K562 (cell line): Measurements from ENCODE around the gene PIH1D1. TPM values are rescaled to one million over a fixed set of nuclear protein-coding genes. Genes with fewer than 3 reads are reported as not detected.

Source experiments
- CHCHD3 ChIP-seq: fragments of 250-450 bp; sonication (Bioruptor Pico); IDR thresholded peaks from 2 replicates; pipeline ENCODE4 v2.1.2; 2022; ENCODE audit warnings: mild to moderate bottlenecking
- ETV6 ChIP-seq, 3 experiments: fragments of 150-350 bp in 1 of 3; sonication (generic) in 1 of 3; formaldehyde crosslinking in 1 of 3; IDR thresholded peaks; 2 replicates each; pipeline versions ENCODE4 v1.6.1 to v1.8.0; 2014 to 2022; ENCODE audit warnings: borderline replicate concordance in 2 of 3, low read depth in 2 of 3, antibody characterized with exemption in 1 of 3, low read length in 1 of 3, mild to moderate bottlenecking in 1 of 3, missing genetic modification reagents in 1 of 3
- FOXA1 ChIP-seq: fragments of 450-650 bp; IDR thresholded peaks from 2 replicates; pipeline ENCODE4 v1.6.1; 2016; ENCODE audit warnings: mild to moderate bottlenecking, borderline replicate concordance
- HDAC6 ChIP-seq: IDR thresholded peaks from 2 replicates; pipeline ENCODE4 v1.6.1; 2012; ENCODE audit warnings: low read depth, mild to moderate bottlenecking, control low read depth, inconsistent platforms, low read length, moderate library complexity
- KLF13 ChIP-seq: fragments of 450-650 bp; IDR thresholded peaks from 2 replicates; pipeline ENCODE4 v1.6.1; 2016; ENCODE audit warnings: missing genetic modification characterization, low read depth, mild to moderate bottlenecking, missing compliant biosample characterization, moderate library complexity, borderline replicate concordance
- ZNF699 ChIP-seq: fragments of 250-450 bp; sonication (Bioruptor Pico); IDR thresholded peaks from 2 replicates; pipeline ENCODE4 v1.8.0; 2021; ENCODE audit warnings: mild to moderate bottlenecking, moderate library complexity; ENCODE audit not compliant: insufficient replicate concordance
- polyA plus RNA-seq, 8 experiments: library from polyadenylated mRNA; depleted of rRNA in 4 of 8; stranded (reverse) in 5 of 8; unstranded in 3 of 8; fragments of >200 nt; fragmentation: Nextera tagmentation in 2 of 8; fragmentation: Illumina TruSeq in 1 of 8; extraction: Ambion mirVana in 2 of 8; extraction: Trizol in 1 of 8; gene quantifications; 2 replicates each; pipeline versions ENCODE4 v1.2.1 to v1.2.3, GENCODE V29; 2011 to 2014; ENCODE audit warnings: inconsistent platforms in 1 of 8, missing spikeins in 1 of 8
- total RNA-seq, 7 experiments: library from RNA; depleted of rRNA in 6 of 7; stranded (reverse); fragments of >200 nt in 6 of 7; fragmentation: Illumina TruSeq in 2 of 7; extraction: Trizol in 2 of 7; gene quantifications; 2 replicates each; pipeline versions ENCODE4 v1.2.1 to v1.2.3, GENCODE V29; 2011 to 2021; ENCODE audit warnings: low replicate concordance in 1 of 7
- TF ChIP-seq, protein P1 (sequence below): sonication (generic); formaldehyde crosslinking; IDR thresholded peaks from 2 replicates; pipeline ENCODE4 v1.8.1; 2022; ENCODE audit warnings: missing genetic modification reagents
- TF ChIP-seq, protein P2 (sequence below): fragments of 150-350 bp; conservative IDR thresholded peaks from 2 replicates; pipeline ENCODE4 v1.6.1; 2014; ENCODE audit warnings: low read length
- TF ChIP-seq, protein P3 (sequence below): sonication (generic); formaldehyde crosslinking; IDR thresholded peaks from 2 replicates; pipeline ENCODE4 v1.8.1; 2023; ENCODE audit warnings: mild to moderate bottlenecking, missing genetic modification reagents
- TF ChIP-seq, protein P4 (sequence below): fragments of 250-450 bp; sonication (Bioruptor Pico); IDR thresholded peaks from 2 replicates; pipeline ENCODE4 v1.8.0; 2021; ENCODE audit warnings: mild to moderate bottlenecking, moderate library complexity
- TF ChIP-seq, protein P5 (sequence below): fragments of 250-450 bp; sonication (Bioruptor Pico); IDR thresholded peaks from 2 replicates; pipeline ENCODE4 v1.4.0; 2020

Gene PIH1D1
- total and polyA plus RNA-seq, 9 of the 15 experiments (the other 6 are each of a cell fraction or from before 2014, with no cell fraction given), result 26.5 to 224 (median 137) TPM

DNA sequence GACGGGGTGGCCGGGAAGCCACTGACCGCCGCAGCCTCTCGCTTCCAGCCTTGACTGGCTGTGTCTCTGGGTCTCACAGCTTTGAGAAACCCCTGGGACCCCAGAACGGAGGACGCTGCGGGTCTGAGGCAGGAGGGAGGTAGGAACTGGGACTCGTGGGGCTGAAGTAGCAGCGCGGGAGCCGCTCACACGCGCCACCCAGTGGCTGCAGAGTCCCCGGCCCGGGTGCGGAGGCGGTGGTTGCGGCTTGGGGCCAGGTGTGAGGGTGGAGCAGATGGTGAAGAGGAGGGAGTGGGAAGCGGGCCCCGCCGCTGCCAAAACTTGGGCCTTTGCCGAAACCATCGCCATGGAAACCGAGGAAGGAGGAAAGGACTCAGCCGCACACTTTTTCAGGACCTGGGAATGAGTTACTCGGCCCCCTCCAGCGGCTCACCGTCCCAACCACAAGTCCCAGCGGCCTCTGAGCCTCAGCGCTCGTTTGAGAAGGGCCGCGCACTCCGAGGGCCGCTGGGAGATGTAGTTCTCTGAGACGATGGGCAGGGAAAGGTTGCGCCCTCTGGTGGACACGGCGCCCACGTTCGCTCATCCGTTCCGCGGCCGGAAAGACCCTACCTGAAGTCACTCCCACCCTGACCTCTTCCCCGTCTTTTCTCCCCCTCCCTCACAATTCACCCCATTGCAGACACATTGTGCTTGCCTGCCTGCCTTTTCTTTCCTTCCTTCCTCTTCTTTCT, 8.1 kb downstream of the PIH1D1 start (continued):
- TF ChIP-seq, protein P1, sequence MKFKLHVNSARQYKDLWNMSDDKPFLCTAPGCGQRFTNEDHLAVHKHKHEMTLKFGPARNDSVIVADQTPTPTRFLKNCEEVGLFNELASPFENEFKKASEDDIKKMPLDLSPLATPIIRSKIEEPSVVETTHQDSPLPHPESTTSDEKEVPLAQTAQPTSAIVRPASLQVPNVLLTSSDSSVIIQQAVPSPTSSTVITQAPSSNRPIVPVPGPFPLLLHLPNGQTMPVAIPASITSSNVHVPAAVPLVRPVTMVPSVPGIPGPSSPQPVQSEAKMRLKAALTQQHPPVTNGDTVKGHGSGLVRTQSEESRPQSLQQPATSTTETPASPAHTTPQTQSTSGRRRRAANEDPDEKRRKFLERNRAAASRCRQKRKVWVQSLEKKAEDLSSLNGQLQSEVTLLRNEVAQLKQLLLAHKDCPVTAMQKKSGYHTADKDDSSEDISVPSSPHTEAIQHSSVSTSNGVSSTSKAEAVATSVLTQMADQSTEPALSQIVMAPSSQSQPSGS (CRISPR knock-in tag), result no peak
- TF ChIP-seq CHCHD3, result no peak
- TF ChIP-seq KLF13 (tag), result peak; percentile 51; the same call in 1 of the 2 replicates
- 0 out of 4 replicates have a peak, but pooled peaks of 1 of the 2 experiments have one; percentile 25 for TF ChIP-seq ETV6 (IDR thresholded peaks at IDR 0.05; ENCODE audit: borderline replicate concordance in 1 of 2, low read depth in 2 of 2, low read length in 1 of 2)
- TF ChIP-seq ETV6 (CRISPR knock-in tag; IDR thresholded peaks at IDR 0.05; ENCODE audit: borderline replicate concordance), result no peak
- TF ChIP-seq HDAC6, result no peak
- no peak for TF ChIP-seq ZNF699
- TF ChIP-seq, protein P2, sequence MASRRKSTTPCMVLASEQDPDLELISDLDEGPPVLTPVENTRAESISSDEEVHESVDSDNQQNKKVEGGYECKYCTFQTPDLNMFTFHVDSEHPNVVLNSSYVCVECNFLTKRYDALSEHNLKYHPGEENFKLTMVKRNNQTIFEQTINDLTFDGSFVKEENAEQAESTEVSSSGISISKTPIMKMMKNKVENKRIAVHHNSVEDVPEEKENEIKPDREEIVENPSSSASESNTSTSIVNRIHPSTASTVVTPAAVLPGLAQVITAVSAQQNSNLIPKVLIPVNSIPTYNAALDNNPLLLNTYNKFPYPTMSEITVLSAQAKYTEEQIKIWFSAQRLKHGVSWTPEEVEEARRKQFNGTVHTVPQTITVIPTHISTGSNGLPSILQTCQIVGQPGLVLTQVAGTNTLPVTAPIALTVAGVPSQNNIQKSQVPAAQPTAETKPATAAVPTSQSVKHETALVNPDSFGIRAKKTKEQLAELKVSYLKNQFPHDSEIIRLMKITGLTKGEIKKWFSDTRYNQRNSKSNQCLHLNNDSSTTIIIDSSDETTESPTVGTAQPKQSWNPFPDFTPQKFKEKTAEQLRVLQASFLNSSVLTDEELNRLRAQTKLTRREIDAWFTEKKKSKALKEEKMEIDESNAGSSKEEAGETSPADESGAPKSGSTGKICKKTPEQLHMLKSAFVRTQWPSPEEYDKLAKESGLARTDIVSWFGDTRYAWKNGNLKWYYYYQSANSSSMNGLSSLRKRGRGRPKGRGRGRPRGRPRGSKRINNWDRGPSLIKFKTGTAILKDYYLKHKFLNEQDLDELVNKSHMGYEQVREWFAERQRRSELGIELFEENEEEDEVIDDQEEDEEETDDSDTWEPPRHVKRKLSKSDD, result no peak
- TF ChIP-seq, protein P3, sequence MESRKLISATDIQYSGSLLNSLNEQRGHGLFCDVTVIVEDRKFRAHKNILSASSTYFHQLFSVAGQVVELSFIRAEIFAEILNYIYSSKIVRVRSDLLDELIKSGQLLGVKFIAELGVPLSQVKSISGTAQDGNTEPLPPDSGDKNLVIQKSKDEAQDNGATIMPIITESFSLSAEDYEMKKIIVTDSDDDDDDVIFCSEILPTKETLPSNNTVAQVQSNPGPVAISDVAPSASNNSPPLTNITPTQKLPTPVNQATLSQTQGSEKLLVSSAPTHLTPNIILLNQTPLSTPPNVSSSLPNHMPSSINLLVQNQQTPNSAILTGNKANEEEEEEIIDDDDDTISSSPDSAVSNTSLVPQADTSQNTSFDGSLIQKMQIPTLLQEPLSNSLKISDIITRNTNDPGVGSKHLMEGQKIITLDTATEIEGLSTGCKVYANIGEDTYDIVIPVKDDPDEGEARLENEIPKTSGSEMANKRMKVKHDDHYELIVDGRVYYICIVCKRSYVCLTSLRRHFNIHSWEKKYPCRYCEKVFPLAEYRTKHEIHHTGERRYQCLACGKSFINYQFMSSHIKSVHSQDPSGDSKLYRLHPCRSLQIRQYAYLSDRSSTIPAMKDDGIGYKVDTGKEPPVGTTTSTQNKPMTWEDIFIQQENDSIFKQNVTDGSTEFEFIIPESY (CRISPR knock-in tag), result peak; percentile 93
- no peak for TF ChIP-seq FOXA1
- TF ChIP-seq, protein P4, sequence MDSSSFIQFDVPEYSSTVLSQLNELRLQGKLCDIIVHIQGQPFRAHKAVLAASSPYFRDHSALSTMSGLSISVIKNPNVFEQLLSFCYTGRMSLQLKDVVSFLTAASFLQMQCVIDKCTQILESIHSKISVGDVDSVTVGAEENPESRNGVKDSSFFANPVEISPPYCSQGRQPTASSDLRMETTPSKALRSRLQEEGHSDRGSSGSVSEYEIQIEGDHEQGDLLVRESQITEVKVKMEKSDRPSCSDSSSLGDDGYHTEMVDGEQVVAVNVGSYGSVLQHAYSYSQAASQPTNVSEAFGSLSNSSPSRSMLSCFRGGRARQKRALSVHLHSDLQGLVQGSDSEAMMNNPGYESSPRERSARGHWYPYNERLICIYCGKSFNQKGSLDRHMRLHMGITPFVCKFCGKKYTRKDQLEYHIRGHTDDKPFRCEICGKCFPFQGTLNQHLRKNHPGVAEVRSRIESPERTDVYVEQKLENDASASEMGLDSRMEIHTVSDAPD (CRISPR knock-in tag), result no peak
- TF ChIP-seq, protein P5, sequence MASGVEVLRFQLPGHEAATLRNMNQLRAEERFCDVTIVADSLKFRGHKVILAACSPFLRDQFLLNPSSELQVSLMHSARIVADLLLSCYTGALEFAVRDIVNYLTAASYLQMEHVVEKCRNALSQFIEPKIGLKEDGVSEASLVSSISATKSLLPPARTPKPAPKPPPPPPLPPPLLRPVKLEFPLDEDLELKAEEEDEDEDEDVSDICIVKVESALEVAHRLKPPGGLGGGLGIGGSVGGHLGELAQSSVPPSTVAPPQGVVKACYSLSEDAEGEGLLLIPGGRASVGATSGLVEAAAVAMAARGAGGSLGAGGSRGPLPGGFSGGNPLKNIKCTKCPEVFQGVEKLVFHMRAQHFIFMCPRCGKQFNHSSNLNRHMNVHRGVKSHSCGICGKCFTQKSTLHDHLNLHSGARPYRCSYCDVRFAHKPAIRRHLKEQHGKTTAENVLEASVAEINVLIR (CRISPR knock-in tag), result no peak
